ENCODE data around the gene CSF3. TPM values are rescaled to one million over a fixed set of nuclear protein-coding genes. Genes with fewer than 3 reads are reported as not detected.

Gene CSF3
- total RNA-seq, 2 donors from 2014 or later = 0.37 TPM; not detected in 1

DNA sequence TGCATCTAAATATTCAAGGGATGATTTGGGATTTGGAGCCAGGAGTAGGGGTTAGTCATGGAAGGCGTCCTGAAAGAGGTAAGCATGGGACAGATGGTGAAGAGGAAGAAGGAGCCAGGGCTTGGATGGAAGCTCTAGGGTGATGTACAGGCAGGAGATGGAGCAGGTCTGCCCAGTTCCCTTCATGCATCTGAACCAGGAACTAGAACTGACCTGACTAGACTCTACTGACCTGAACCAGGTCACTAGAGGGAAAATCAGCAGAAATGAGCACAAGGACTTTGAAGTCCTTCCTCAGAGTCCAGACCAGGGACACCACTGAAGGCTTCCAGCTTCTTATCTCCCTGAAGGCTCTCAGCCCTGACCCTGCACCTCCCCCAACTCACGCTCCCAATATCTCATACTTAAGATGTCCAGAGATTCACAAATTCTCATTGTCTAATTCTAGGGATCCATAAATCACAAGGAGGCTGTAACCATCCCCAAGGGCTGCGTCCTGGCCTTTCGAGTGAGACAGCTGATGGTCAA is 44.1 kb upstream of the CSF3 start:
- Histone ChIP-seq H3K9ac (ENCODE audit: low read depth in 2 of 2, low read length in 2 of 2) (no peak overlapping the region), H3K9me3 (no peaks in the 10 kb centered on the region), H3K27ac (no peak overlapping the region), H3K27me3 (no peaks in the 10 kb centered on the region), H3K36me3 (no peaks in the 10 kb centered on the region), H3K4me3 (no peak overlapping the region), H3K4me1 (peaks cover 5% of the 10 kb centered on the region)
- TF ChIP-seq, protein P1, sequence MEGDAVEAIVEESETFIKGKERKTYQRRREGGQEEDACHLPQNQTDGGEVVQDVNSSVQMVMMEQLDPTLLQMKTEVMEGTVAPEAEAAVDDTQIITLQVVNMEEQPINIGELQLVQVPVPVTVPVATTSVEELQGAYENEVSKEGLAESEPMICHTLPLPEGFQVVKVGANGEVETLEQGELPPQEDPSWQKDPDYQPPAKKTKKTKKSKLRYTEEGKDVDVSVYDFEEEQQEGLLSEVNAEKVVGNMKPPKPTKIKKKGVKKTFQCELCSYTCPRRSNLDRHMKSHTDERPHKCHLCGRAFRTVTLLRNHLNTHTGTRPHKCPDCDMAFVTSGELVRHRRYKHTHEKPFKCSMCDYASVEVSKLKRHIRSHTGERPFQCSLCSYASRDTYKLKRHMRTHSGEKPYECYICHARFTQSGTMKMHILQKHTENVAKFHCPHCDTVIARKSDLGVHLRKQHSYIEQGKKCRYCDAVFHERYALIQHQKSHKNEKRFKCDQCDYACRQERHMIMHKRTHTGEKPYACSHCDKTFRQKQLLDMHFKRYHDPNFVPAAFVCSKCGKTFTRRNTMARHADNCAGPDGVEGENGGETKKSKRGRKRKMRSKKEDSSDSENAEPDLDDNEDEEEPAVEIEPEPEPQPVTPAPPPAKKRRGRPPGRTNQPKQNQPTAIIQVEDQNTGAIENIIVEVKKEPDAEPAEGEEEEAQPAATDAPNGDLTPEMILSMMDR (IDR thresholded peaks at IDR 0.05) = no peak
- intact Hi-C loops (cut with DNase I) = no loop called here
- no peak for DNase-seq

GRCh38 chr17:39972271-39972670 is 43.0 kb upstream of the CSF3 start:
- Histone ChIP-seq H3K27me3 (no peaks in the 10 kb centered on the region), H3K9ac (ENCODE audit: low read depth in 2 of 2, low read length in 2 of 2) (no peak overlapping the region), H3K9me3 (no peaks in the 10 kb centered on the region), H3K36me3 (no peaks in the 10 kb centered on the region), H3K27ac (no peak overlapping the region), H3K4me3 (no peak overlapping the region), H3K4me1 (peaks cover 5% of the 10 kb centered on the region)
- intact Hi-C loops (cut with DNase I) = no loop called here
- TF ChIP-seq, protein P1 (IDR thresholded peaks at IDR 0.05) = no peak
- no peak for DNase-seq

DNA sequence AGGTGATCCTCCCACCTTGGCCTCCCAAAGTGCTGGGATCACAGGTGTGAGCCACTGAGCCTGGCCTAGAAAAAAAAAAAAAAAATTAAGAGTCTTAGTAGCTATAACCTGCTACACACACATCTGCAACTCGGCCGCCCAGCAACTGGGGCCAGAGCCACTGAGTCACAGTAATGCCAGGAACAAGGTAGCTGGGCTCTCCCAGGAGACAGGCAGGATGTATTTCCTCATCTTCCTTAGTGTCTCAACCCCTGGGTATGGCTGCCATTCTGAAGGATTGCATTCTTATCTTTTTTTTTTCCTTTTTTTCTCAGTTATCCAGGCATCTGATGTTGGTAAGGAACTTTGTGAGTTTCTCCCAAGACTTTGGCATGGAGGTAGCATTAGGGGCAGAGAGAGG is 41.7 kb upstream of the CSF3 start:
- Histone ChIP-seq H3K27ac (no peak overlapping the region), H3K9me3 (no peaks in the 10 kb centered on the region), H3K36me3 (no peaks in the 10 kb centered on the region), H3K27me3 (no peaks in the 10 kb centered on the region), H3K4me1 (peaks cover 5% of the 10 kb centered on the region), H3K4me3 (no peak overlapping the region), H3K9ac (ENCODE audit: low read depth in 2 of 2, low read length in 2 of 2) (no peak overlapping the region)
- no peak for DNase-seq
- intact Hi-C loops (cut with DNase I) = no loop called here
- TF ChIP-seq, protein P1 (IDR thresholded peaks at IDR 0.05) = no peak

GRCh38 chr17:39974433-39974832 is 40.8 kb upstream of the CSF3 start:
- H3K9ac ChIP-seq (ENCODE audit: low read depth in 2 of 2, low read length in 2 of 2) = no peak overlapping the region
- H3K9me3 ChIP-seq = no peaks in the 10 kb centered on the region
- TF ChIP-seq, protein P1 (IDR thresholded peaks at IDR 0.05) = no peak
- H3K4me1 ChIP-seq = peaks cover 5% of the 10 kb centered on the region
- H3K4me3 ChIP-seq = no peak overlapping the region
- H3K36me3 ChIP-seq = no peaks in the 10 kb centered on the region
- no peaks in the 10 kb centered on the region for H3K27me3 ChIP-seq
- no peak for DNase-seq
- H3K27ac ChIP-seq = no peak overlapping the region
- intact Hi-C loops (cut with DNase I) = no loop called here

DNA sequence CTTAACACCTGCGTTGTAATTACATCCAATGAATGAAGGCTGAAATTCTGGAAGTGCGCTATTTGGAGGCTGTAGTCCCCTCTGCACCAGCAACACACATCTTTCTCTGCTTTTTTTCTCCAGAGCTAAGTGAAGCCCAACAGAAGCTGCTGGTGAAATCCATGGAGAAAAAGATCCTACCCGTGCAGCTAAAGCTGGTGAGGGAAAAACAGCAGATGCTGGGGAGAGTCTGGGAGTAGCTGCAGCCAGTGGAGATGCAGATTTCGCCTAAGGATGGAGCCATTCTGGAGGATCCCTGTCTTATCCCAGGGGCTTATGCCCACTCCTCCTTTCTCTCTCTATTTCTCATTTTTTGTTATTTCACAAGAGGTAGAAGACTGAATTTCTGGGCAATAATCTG is 39.4 kb upstream of the CSF3 start:
- Histone ChIP-seq H3K27ac (no peak overlapping the region), H3K9me3 (no peaks in the 10 kb centered on the region), H3K4me1 (no peaks in the 10 kb centered on the region), H3K9ac (ENCODE audit: low read depth in 2 of 2, low read length in 2 of 2) (no peak overlapping the region), H3K27me3 (no peaks in the 10 kb centered on the region), H3K4me3 (no peak overlapping the region), H3K36me3 (no peaks in the 10 kb centered on the region)
- TF ChIP-seq, protein P1 (IDR thresholded peaks at IDR 0.05) = no peak
- DNase-seq = no peak
- intact Hi-C loops (cut with DNase I) = no loop called here
